Mesodermal cell (in vitro differentiated cells): ENCODE measurements around the gene CCDC91.

ENCODE experiments used
- H3K27ac ChIP-seq: 2 replicates; pipeline ENCODE4 v1.7.0; 2013; ENCODE audit warnings: mild to moderate bottlenecking, low read depth, low read length, moderate library complexity; ENCODE audit not compliant: severe bottlenecking
- H3K36me3 ChIP-seq: 2 replicates; pipeline ENCODE4 v1.7.1; 2013; ENCODE audit warnings: mild to moderate bottlenecking, low read length, moderate library complexity; ENCODE audit not compliant: control insufficient read depth, insufficient read depth
- H3K4me1 ChIP-seq: one replicate; pipeline ENCODE4 v1.7.1; 2013; ENCODE audit warnings: mild to moderate bottlenecking, low read length; ENCODE audit not compliant: insufficient read depth, control insufficient read depth, poor library complexity, severe bottlenecking
- H3K4me3 ChIP-seq: 2 replicates; pipeline ENCODE4 v1.7.0; 2013; ENCODE audit warnings: low read length, control low read depth, mild to moderate bottlenecking; ENCODE audit not compliant: insufficient read depth, poor library complexity, severe bottlenecking; ENCODE audit errors: extremely low read depth
- H3K9me3 ChIP-seq: 2 replicates; pipeline ENCODE4 v1.7.1; 2013; ENCODE audit warnings: mild to moderate bottlenecking, low read length, moderate library complexity; ENCODE audit not compliant: control insufficient read depth
- WGBS, 2 experiments: methylation state at CpG; one replicate each; pipeline ENCODE4 v1.1.5; 2013; ENCODE audit warnings: missing lambda C conversion rate in 2 of 2; ENCODE audit not compliant: insufficient coverage in 2 of 2; 5-methylcytosine and 5-hydroxymethylcytosine counted together

The CCDC91 gene

DNA sequence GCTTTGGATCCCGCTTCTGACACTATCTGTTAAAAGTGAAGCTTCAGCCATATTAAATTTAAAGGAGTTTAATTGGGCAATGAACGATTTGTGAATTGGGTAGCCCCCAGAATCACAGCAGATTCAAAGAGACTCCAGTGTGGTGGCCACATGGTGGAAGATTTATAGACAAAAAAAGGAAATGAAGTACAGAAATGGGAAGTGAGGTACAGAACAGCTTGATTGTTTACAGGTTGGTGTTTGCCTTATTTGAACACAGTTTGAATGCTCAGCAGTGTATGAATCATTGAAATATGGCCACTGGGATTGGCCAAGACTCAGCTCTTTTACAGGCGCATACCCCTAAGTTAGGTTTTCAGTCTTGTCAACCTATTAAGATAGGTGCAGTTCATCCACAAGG lies 21.9 kb downstream of the CCDC91 start:
- Histone ChIP-seq H3K27ac (no peak overlapping the region), H3K4me1 (no peaks in the 10 kb centered on the region), H3K9me3 (peaks cover 12% of the 10 kb centered on the region), H3K36me3 (peaks cover 4% of the 10 kb centered on the region), H3K4me3 (no peak overlapping the region)
- 93 to 100% methylated on average over 2 to 3 of the region's 3 CpGs for whole genome bisulfite sequencing, 2 experiments

DNA sequence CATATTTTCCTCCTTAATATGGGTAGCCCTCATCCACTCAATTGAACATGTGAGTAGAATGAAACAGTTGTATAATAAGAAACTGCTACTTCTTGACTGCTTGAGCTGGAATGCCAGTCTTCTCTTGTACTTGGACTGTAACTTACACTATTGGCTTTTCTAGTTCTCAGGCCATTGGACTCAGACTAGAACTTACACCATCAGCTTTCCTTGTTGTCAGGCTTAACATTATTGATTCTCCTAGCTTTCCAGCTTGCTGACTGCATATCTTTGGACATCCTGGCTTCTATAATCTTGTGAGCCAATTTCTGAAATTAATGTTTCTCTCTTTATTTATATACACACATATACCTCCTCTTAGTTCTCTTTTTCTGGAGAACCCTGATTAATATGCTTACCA lies 24.8 kb downstream of the CCDC91 start:
- Histone ChIP-seq H3K4me3 (no peak overlapping the region), H3K9me3 (peaks cover 9% of the 10 kb centered on the region), H3K36me3 (peaks cover 4% of the 10 kb centered on the region), H3K27ac (no peak overlapping the region), H3K4me1 (no peaks in the 10 kb centered on the region)

DNA sequence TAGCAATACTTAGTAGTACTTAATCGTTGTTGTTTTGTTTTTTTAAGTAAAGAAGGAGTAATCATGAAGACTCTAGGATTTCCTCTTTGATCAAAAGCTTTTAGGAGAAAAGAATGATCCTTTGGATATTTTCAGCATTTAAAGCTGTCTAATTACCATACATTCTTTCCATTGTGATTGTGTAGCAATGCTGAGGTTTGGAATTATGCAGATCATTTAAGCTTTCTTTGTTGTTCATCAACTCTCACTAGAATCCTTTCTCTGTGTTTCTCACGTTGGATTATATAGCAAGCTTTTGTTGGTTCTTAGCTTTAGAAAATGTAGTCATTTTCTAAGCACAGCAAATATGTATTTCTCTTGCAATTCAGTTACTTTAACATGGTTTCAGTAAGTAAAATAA lies 25.8 kb downstream of the CCDC91 start:
- Histone ChIP-seq H3K4me1 (no peaks in the 10 kb centered on the region), H3K4me3 (no peak overlapping the region), H3K9me3 (peaks cover 4% of the 10 kb centered on the region), H3K36me3 (peaks cover 4% of the 10 kb centered on the region), H3K27ac (no peak overlapping the region)
- WGBS, 2 experiments = no CpG with 5 or more reads among the region's 2 CpGs

DNA sequence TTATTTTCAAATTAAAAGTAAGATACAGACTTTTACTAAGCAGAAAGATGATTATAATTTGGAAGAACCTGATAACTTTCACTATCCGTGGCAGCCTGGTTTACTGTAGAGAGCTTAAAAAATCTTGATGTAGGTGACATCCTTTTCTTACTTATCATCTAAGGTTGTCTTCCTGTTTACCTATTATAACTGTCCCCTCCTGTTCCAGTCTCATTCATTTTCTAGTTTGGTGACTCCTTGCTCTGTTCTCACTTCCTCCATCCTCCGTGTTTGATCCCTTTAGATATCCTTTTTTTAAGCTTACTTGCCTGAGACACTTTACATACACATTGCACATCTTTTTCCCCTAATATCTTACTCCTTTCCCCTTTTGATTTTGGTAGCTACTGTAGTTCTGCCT lies 27.5 kb downstream of the CCDC91 start:
- Histone ChIP-seq H3K4me3 (no peak overlapping the region), H3K36me3 (no peaks in the 10 kb centered on the region), H3K27ac (no peak overlapping the region), H3K4me1 (no peaks in the 10 kb centered on the region), H3K9me3 (peaks cover 4% of the 10 kb centered on the region)
- 88 to 93% methylated on average over 1 to 2 of the region's 2 CpGs for WGBS, 2 experiments

DNA sequence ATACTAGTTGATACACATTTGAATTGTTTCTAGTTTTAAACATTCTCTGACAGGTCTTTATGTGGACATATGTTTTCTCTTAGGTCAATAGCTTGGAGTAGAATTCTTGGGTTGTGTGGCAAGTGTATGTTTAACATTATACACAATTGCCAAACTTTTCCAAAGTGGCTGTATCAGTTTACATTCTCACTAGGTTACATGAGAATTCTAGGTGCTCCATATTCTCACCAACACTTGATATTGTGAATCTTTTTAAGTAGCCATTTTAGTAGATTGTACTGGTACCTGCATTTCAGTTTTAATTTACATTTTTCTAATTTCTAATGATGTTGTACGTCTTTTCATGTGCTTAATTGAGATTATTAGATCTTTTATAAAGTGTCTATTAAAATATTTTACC lies 28.6 kb downstream of the CCDC91 start:
- no peaks in the 10 kb centered on the region for H3K4me1 ChIP-seq
- no peak overlapping the region for H3K4me3 ChIP-seq
- no peak overlapping the region for H3K27ac ChIP-seq
- no peaks in the 10 kb centered on the region for H3K36me3 ChIP-seq
- peaks cover 4% of the 10 kb centered on the region for H3K9me3 ChIP-seq
- no CpG with 5 or more reads among the region's 1 CpG for WGBS, 2 experiments

DNA sequence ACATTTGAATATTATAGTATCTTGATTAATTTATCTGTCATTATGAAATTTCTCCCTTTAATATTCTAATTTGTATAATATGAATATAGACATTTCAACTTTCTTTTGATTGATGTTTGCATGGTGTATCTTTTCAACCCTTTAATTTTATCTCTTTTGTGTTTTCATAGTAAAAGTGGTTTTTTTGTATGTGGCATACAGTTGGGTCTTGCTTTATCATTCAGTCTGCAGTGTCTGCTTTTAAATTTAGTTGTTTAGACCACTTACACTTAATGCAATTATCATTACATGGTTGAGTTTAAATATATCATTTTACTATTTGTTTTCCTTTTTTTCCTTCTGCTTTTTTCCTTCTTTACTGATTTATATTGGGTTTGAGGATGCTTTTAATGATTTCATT lies 29.6 kb downstream of the CCDC91 start:
- Histone ChIP-seq H3K27ac (no peak overlapping the region), H3K36me3 (no peaks in the 10 kb centered on the region), H3K4me3 (no peak overlapping the region), H3K4me1 (no peaks in the 10 kb centered on the region), H3K9me3 (peaks cover 4% of the 10 kb centered on the region)

DNA sequence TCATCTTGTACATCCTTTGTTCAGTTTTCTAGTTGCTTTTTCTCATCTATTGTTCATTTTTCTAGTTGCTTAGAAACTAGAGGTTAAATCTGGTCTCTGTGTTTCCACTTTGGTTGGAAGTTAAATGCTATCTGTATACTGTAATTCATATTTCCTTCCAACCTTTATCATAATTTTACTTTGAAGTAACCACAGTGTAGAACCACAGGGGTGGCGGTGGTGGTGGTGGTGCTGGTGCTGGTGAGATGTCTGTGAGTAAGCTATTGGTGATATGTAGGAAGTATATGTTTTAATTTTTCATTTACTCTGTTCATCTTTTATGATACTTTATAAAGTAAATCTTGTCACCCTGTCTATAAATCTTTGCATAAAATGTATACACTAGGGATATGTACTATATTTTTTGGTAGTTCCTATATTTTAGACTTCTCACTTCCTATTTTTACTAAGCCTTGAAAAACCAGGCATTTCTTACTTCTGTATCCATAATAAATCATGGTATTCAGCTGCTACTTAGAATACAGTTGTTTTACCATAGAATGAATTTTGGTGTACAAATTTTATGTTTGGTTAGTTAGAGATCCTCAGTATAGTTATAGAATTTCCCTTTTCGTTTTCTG lies 31.9 kb downstream of the CCDC91 start:
- Histone ChIP-seq H3K4me1 (no peaks in the 10 kb centered on the region), H3K27ac (no peak overlapping the region), H3K9me3 (peaks cover 9% of the 10 kb centered on the region), H3K4me3 (no peak overlapping the region), H3K36me3 (no peaks in the 10 kb centered on the region)
- WGBS, 2 experiments = no CpG with 5 or more reads among the region's 2 CpGs

DNA sequence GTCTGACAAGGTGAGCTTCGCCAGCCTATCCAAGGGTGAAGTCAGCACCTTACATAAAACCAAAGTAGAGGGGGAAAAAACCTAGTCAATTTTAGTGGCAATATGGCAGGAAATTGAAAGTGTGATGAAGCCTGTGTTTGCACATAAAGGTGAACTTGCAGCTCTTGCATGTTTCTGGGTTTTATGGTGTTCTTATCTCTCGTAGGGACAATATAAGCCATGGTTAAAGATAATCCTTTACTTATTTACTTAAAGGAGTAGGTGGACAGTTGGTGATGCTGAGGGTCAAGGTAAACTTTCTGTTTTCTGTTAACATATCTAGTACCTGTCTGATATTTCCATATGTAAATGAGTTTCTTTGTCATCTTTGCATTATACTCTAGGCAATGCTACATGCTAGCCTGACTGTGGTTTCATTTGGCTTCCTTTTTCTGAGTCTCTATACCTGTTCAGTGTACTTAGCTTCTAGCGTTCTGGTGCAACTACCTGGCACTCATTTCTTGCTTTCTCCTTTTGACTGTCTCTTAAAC lies 32.8 kb downstream of the CCDC91 start:
- Histone ChIP-seq H3K27ac (no peak overlapping the region), H3K4me3 (no peak overlapping the region), H3K4me1 (no peaks in the 10 kb centered on the region), H3K36me3 (no peaks in the 10 kb centered on the region), H3K9me3 (peaks cover 9% of the 10 kb centered on the region)
- WGBS, 2 experiments = 88% methylated on average over 1 of the region's 3 CpGs; no CpG with 5 or more reads in 1 of the 2 experiments

DNA sequence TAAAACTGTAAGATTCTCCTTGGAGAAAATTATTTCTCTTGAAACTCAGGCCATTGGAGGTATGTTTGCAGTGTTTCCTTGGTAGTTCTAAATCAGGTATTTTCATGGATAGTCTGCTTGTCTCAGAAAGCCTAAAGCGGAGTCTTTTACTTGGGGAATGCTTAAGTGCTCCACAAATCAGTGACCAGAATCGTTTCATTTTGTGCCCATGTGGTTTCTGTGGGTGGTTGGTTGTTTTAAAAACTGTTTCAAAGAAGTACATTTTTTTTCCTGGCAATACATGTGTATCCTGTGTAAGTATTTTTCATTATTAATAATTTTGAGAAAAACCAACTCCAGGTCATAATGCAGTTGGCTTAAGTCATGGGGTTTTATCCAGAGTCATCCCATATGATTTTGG lies 33.6 kb downstream of the CCDC91 start:
- Histone ChIP-seq H3K4me1 (no peaks in the 10 kb centered on the region), H3K9me3 (peaks cover 5% of the 10 kb centered on the region), H3K27ac (no peak overlapping the region), H3K4me3 (no peak overlapping the region), H3K36me3 (no peaks in the 10 kb centered on the region)
- 100% methylated on average over 1 of the region's 2 CpGs; no CpG with 5 or more reads in 1 of the 2 experiments for WGBS, 2 experiments

DNA sequence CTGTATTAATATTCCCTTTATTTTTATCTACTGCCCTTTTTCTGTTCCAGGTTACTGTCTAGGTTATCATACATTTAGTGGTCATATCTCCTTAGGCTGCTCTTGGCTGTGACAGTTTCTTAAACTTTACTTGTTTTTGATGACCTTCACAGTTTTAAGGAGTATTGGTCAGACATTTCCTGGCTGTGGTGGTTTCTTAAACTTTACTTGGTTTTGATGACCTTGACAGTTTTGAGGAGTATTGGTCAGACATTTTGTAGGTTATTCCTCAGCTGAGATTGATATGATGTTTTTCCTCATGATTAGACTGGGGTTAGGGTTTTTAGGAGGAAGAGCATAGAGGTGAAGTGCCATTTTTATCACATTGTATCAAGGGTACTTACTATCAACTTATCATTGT lies 36.4 kb downstream of the CCDC91 start:
- Histone ChIP-seq H3K4me3 (no peak overlapping the region), H3K9me3 (peaks cover 4% of the 10 kb centered on the region), H3K36me3 (no peaks in the 10 kb centered on the region), H3K27ac (no peak overlapping the region), H3K4me1 (no peaks in the 10 kb centered on the region)

DNA sequence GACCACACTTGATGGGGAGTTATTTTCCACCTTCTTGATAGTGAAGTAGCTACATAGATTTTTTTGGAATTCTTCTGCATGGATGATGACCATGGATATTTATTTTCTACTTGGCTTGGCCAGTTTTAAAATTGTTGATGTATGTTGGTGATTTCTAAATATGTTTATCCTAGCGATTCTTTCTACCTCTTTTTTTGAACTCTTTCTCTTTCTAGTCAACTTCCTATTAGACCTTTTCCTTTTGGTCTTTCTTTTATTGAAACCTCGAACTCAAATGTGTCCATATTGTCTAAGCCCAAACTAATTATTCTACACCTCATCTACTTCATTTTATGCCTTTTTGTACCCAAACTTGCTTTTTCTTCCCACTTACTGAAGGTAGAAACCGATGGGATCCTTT lies 37.0 kb downstream of the CCDC91 start:
- Histone ChIP-seq H3K4me3 (no peak overlapping the region), H3K27ac (no peak overlapping the region), H3K9me3 (peaks cover 4% of the 10 kb centered on the region), H3K36me3 (no peaks in the 10 kb centered on the region), H3K4me1 (no peaks in the 10 kb centered on the region)
- 79 to 90% methylated on average over 1 to 2 of the region's 3 CpGs for WGBS, 2 experiments
